ENCODE measurements around the gene ATP8B4. TPM values are rescaled to one million over a fixed set of nuclear protein-coding genes. Genes with fewer than 3 reads are reported as not detected.

The ATP8B4 gene
- total and polyA plus RNA-seq, 5 donors from 2014 or later: 2.8 TPM; not detected in 4

GRCh38 chr15:50066666-50067065 is 52.4 kb downstream of the ATP8B4 start:
- Histone ChIP-seq H3K36me3 (ENCODE audit: control insufficient read depth, insufficient read depth, low read length) (no peaks in the 10 kb centered on the region), H3K27me3 (ENCODE audit: control insufficient read depth, insufficient read depth, low read length) (peaks cover 9% of the 10 kb centered on the region), H3K27ac (ENCODE audit: insufficient read depth, low read length, poor library complexity, severe bottlenecking) (no peak overlapping the region), H3K4me1 (ENCODE audit: control insufficient read depth, insufficient read depth, low read length, poor library complexity, severe bottlenecking) (no peaks in the 10 kb centered on the region), H3K9me3 (ENCODE audit: control insufficient read depth in 2 of 2, low read length in 2 of 2) (no peaks in the 10 kb centered on the region), H3K4me3 (ENCODE audit: low read depth, low read length) (no peak overlapping the region)
- DNase-seq (no peak), ATAC-seq (ENCODE audit: low read depth in 2 of 2) (no peak)
- H3K4me3 Mint-ChIP-seq: no peak overlapping the region
- no peaks in the 10 kb centered on the region for H3K36me3 Mint-ChIP-seq
- H3K9me3 Mint-ChIP-seq: peaks cover 0 to 2% (median 0%) of the 10 kb centered on the region in 7 donors
- peaks cover 0 to 2% (median 0%) of the 10 kb centered on the region in 4 donors for H3K4me1 Mint-ChIP-seq
- peaks cover 12% of the 10 kb centered on the region for H3K27me3 Mint-ChIP-seq
- peak overlapping the region in 1 of 3 donors; percentile 14 for H3K27ac Mint-ChIP-seq

DNA sequence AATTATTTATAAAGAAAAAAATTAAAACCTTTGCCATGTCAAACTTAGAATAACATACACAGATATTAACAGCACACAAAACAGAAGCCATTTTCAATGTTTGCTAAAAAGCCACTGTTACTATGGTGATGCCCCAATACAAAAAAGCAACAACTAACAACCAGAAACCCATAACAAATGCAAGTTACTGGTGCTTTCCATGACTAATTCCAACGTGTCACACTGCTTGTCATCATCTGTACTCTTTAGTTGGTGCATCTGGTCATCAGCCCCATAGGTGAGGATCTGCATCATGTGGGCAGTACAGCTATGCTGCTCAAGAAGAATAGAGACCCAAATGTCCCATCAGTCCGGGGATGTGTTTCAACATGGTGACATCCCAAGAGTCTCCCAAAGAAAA is 52.8 kb downstream of the ATP8B4 start:
- Mint-ChIP-seq H3K4me3 (no peak overlapping the region), H3K36me3 (no peaks in the 10 kb centered on the region), H3K4me1 (peaks cover 0 to 2% (median 0%) of the 10 kb centered on the region in 4 donors), H3K9me3 (peaks cover 0 to 2% (median 0%) of the 10 kb centered on the region in 7 donors), H3K27me3 (peaks cover 9% of the 10 kb centered on the region), H3K27ac (no peak overlapping the region)
- ATAC-seq (ENCODE audit: low read depth in 2 of 2) (no peak), DNase-seq (no peak)
- Histone ChIP-seq H3K36me3 (ENCODE audit: control insufficient read depth, insufficient read depth, low read length) (no peaks in the 10 kb centered on the region), H3K27me3 (ENCODE audit: control insufficient read depth, insufficient read depth, low read length) (peaks cover 9% of the 10 kb centered on the region), H3K27ac (ENCODE audit: insufficient read depth, low read length, poor library complexity, severe bottlenecking) (no peak overlapping the region), H3K9me3 (ENCODE audit: control insufficient read depth in 2 of 2, low read length in 2 of 2) (no peaks in the 10 kb centered on the region), H3K4me1 (ENCODE audit: control insufficient read depth, insufficient read depth, low read length, poor library complexity, severe bottlenecking) (no peaks in the 10 kb centered on the region), H3K4me3 (ENCODE audit: low read depth, low read length) (no peak overlapping the region)

- Mint-ChIP-seq H3K4me3 (no peak overlapping the region), H3K27me3 (peaks cover 5% of the 10 kb centered on the region), H3K4me1 (peaks cover 0 to 2% (median 0%) of the 10 kb centered on the region in 4 donors), H3K9me3 (peaks cover 0 to 2% (median 0%) of the 10 kb centered on the region in 7 donors), H3K27ac (no peak overlapping the region), H3K36me3 (no peaks in the 10 kb centered on the region)
- no peak overlapping the region for H3K27ac ChIP-seq (ENCODE audit: insufficient read depth, low read length, poor library complexity, severe bottlenecking)
- DNase-seq (no peak), ATAC-seq (ENCODE audit: low read depth in 2 of 2) (no peak)
- H3K9me3 ChIP-seq (ENCODE audit: control insufficient read depth in 2 of 2, low read length in 2 of 2): no peaks in the 10 kb centered on the region
- peaks cover 12% of the 10 kb centered on the region for H3K27me3 ChIP-seq (ENCODE audit: control insufficient read depth, insufficient read depth, low read length)
- H3K36me3 ChIP-seq (ENCODE audit: control insufficient read depth, insufficient read depth, low read length): no peaks in the 10 kb centered on the region
- H3K4me1 ChIP-seq (ENCODE audit: control insufficient read depth, insufficient read depth, low read length, poor library complexity, severe bottlenecking): no peaks in the 10 kb centered on the region
- no peak overlapping the region for H3K4me3 ChIP-seq (ENCODE audit: low read depth, low read length)
Observed at GRCh38 chr15:50065279-50065678, 53.8 kb downstream of the ATP8B4 start.

DNA sequence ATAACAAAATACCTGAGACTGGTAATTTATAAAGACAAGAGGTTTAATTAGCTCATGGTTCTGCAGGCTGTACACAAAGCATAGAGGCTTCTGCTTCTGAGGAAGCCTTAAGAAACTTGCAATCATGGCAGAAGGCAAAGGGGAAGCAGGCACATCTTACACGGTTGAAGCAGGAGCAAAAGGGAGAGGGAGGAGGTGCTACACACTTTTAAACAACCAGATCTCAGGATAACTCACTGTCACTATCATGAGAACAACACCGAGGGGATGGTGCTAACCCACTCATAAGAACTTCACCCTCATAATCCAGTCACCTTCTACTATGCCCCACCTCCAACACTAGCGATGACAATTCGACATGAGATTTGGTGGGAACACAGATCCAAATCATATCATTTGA is 54.4 kb downstream of the ATP8B4 start:
- no peak overlapping the region for H3K4me3 Mint-ChIP-seq
- no peaks in the 10 kb centered on the region for H3K4me1 ChIP-seq (ENCODE audit: control insufficient read depth, insufficient read depth, low read length, poor library complexity, severe bottlenecking)
- no peak overlapping the region for H3K4me3 ChIP-seq (ENCODE audit: low read depth, low read length)
- H3K27ac ChIP-seq (ENCODE audit: insufficient read depth, low read length, poor library complexity, severe bottlenecking): no peak overlapping the region
- H3K27me3 ChIP-seq (ENCODE audit: control insufficient read depth, insufficient read depth, low read length): peaks cover 12% of the 10 kb centered on the region
- peaks cover 0 to 2% (median 0%) of the 10 kb centered on the region in 7 donors for H3K9me3 Mint-ChIP-seq
- ATAC-seq (ENCODE audit: low read depth in 2 of 2): no peak
- no peak for DNase-seq
- no peaks in the 10 kb centered on the region for H3K9me3 ChIP-seq (ENCODE audit: control insufficient read depth in 2 of 2, low read length in 2 of 2)
- H3K27me3 Mint-ChIP-seq: peaks cover 8% of the 10 kb centered on the region
- no peaks in the 10 kb centered on the region for H3K36me3 ChIP-seq (ENCODE audit: control insufficient read depth, insufficient read depth, low read length)
- no peak overlapping the region for H3K27ac Mint-ChIP-seq
- no peaks in the 10 kb centered on the region for H3K36me3 Mint-ChIP-seq
- H3K4me1 Mint-ChIP-seq: peaks cover 0 to 2% (median 0%) of the 10 kb centered on the region in 4 donors

- H3K36me3 ChIP-seq (ENCODE audit: control insufficient read depth, insufficient read depth, low read length): no peaks in the 10 kb centered on the region
- no peaks in the 10 kb centered on the region for H3K9me3 ChIP-seq (ENCODE audit: control insufficient read depth in 2 of 2, low read length in 2 of 2)
- H3K4me1 ChIP-seq (ENCODE audit: control insufficient read depth, insufficient read depth, low read length, poor library complexity, severe bottlenecking): no peaks in the 10 kb centered on the region
- no peak overlapping the region for H3K27ac ChIP-seq (ENCODE audit: insufficient read depth, low read length, poor library complexity, severe bottlenecking)
- ATAC-seq (ENCODE audit: low read depth in 2 of 2) (no peak), DNase-seq (no peak)
- Mint-ChIP-seq H3K36me3 (no peaks in the 10 kb centered on the region), H3K27ac (no peak overlapping the region), H3K4me1 (peaks cover 0 to 2% (median 0%) of the 10 kb centered on the region in 4 donors), H3K9me3 (peaks cover 0 to 2% (median 0%) of the 10 kb centered on the region in 7 donors), H3K4me3 (no peak overlapping the region), H3K27me3 (peaks cover 12% of the 10 kb centered on the region)
- no peak overlapping the region for H3K4me3 ChIP-seq (ENCODE audit: low read depth, low read length)
- H3K27me3 ChIP-seq (ENCODE audit: control insufficient read depth, insufficient read depth, low read length): peaks cover 12% of the 10 kb centered on the region
Observed at GRCh38 chr15:50063226-50063625, 55.8 kb downstream of the ATP8B4 start.

DNA sequence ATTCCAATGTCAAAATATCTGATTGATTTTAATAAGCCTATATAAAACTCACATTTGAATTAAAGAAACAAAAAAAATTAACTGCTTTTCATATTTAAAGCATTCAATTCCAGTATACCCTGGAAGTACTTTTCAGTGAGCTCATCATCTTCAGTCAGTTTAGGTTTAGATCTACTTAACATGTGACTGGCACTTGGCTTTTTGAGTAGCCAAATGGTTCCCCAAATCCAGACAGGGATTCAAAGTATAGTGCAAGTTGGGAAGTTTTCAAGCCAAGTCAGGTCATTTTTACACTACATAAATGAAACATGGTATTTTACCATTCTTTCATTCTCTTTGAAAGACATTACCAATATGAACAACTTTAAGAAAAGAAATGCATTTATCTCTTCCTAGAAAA is 57.5 kb downstream of the ATP8B4 start:
- Histone ChIP-seq H3K36me3 (ENCODE audit: control insufficient read depth, insufficient read depth, low read length) (no peaks in the 10 kb centered on the region), H3K4me3 (ENCODE audit: low read depth, low read length) (no peak overlapping the region), H3K9me3 (ENCODE audit: control insufficient read depth in 2 of 2, low read length in 2 of 2) (no peaks in the 10 kb centered on the region), H3K4me1 (ENCODE audit: control insufficient read depth, insufficient read depth, low read length, poor library complexity, severe bottlenecking) (no peaks in the 10 kb centered on the region), H3K27me3 (ENCODE audit: control insufficient read depth, insufficient read depth, low read length) (peaks cover 12% of the 10 kb centered on the region), H3K27ac (ENCODE audit: insufficient read depth, low read length, poor library complexity, severe bottlenecking) (no peak overlapping the region)
- ATAC-seq (ENCODE audit: low read depth in 2 of 2): no peak
- DNase-seq: no peak
- Mint-ChIP-seq H3K27me3 (peaks cover 20% of the 10 kb centered on the region), H3K36me3 (no peaks in the 10 kb centered on the region), H3K27ac (no peak overlapping the region), H3K9me3 (no peaks in the 10 kb centered on the region), H3K4me3 (no peak overlapping the region), H3K4me1 (peaks cover 0 to 2% (median 0%) of the 10 kb centered on the region in 4 donors)

GRCh38 chr15:50059883-50060282 is 59.1 kb downstream of the ATP8B4 start:
- Mint-ChIP-seq H3K36me3 (no peaks in the 10 kb centered on the region), H3K9me3 (no peaks in the 10 kb centered on the region), H3K4me3 (no peak overlapping the region), H3K27me3 (peaks cover 20% of the 10 kb centered on the region), H3K27ac (peak overlapping the region in 1 of 3 donors; percentile 12), H3K4me1 (peaks cover 0 to 2% (median 0%) of the 10 kb centered on the region in 4 donors)
- Histone ChIP-seq H3K4me3 (ENCODE audit: low read depth, low read length) (no peak overlapping the region), H3K4me1 (ENCODE audit: control insufficient read depth, insufficient read depth, low read length, poor library complexity, severe bottlenecking) (no peaks in the 10 kb centered on the region), H3K27me3 (ENCODE audit: control insufficient read depth, insufficient read depth, low read length) (peaks cover 9% of the 10 kb centered on the region), H3K27ac (ENCODE audit: insufficient read depth, low read length, poor library complexity, severe bottlenecking) (no peak overlapping the region), H3K36me3 (ENCODE audit: control insufficient read depth, insufficient read depth, low read length) (no peaks in the 10 kb centered on the region), H3K9me3 (ENCODE audit: control insufficient read depth in 2 of 2, low read length in 2 of 2) (no peaks in the 10 kb centered on the region)
- DNase-seq (no peak), ATAC-seq (ENCODE audit: low read depth in 2 of 2) (no peak)

- Histone ChIP-seq H3K27ac (ENCODE audit: insufficient read depth, low read length, poor library complexity, severe bottlenecking) (no peak overlapping the region), H3K36me3 (ENCODE audit: control insufficient read depth, insufficient read depth, low read length) (no peaks in the 10 kb centered on the region), H3K9me3 (ENCODE audit: control insufficient read depth in 2 of 2, low read length in 2 of 2) (no peaks in the 10 kb centered on the region), H3K4me1 (ENCODE audit: control insufficient read depth, insufficient read depth, low read length, poor library complexity, severe bottlenecking) (no peaks in the 10 kb centered on the region), H3K27me3 (ENCODE audit: control insufficient read depth, insufficient read depth, low read length) (peaks cover 6% of the 10 kb centered on the region), H3K4me3 (ENCODE audit: low read depth, low read length) (no peak overlapping the region)
- no peak overlapping the region for H3K27ac Mint-ChIP-seq
- no peaks in the 10 kb centered on the region for H3K4me1 Mint-ChIP-seq
- no peaks in the 10 kb centered on the region for H3K36me3 Mint-ChIP-seq
- DNase-seq (no peak), ATAC-seq (ENCODE audit: low read depth in 2 of 2) (no peak)
- no peaks in the 10 kb centered on the region for H3K9me3 Mint-ChIP-seq
- H3K27me3 Mint-ChIP-seq: peaks cover 20% of the 10 kb centered on the region
- no peak overlapping the region for H3K4me3 Mint-ChIP-seq
Observed at GRCh38 chr15:50059203-50059772, 59.7 kb downstream of the ATP8B4 start.

Data from CD4-positive, CD25-positive, alpha-beta regulatory T cell (primary cell).